Esophagus muscularis mucosa (tissue), 3 donors: ENCODE results near the gene AP3D1.

Source experiments
- CTCF ChIP-seq, 3 experiments: fragments of 200-600 bp in 2 of 3; fragments of 450-650 bp in 1 of 3; sonication (generic) in 2 of 3; IDR thresholded peaks; one replicate each; pipeline ENCODE4 v1.5.1; 2017 to 2019; ENCODE audit warnings: antibody characterized with exemption in 3 of 3, mild to moderate bottlenecking in 2 of 3, moderate library complexity in 1 of 3
- POLR2A ChIP-seq: fragments of 450-650 bp; IDR thresholded peaks from one replicate; pipeline ENCODE4 v1.6.1; 2017; ENCODE audit warnings: antibody characterized with exemption, moderate library complexity, mild to moderate bottlenecking, low read depth
- POLR2AphosphoS5 ChIP-seq, 2 donors: sonication (generic); formaldehyde crosslinking; IDR thresholded peaks; one replicate each; pipeline ENCODE4 v1.6.1; 2017; ENCODE audit warnings: antibody characterized with exemption in 2 of 2

GRCh38 chr19:2089727-2090053 lies 61.7 kb downstream of the AP3D1 start:
- TF ChIP-seq POLR2AphosphoS5 (IDR thresholded peaks at IDR 0.05) (no peak), CTCF (IDR thresholded peaks at IDR 0.05) (no peak), POLR2A (no peak)
